Uterus (tissue), 2 donors: Measurements from ENCODE around the gene CDK12.

Source experiments
- POLR2A ChIP-seq, 2 donors: fragments of 450-650 bp; IDR thresholded peaks; one replicate each; pipeline ENCODE4 v1.6.1; 2016; ENCODE audit warnings: antibody characterized with exemption in 2 of 2, mild to moderate bottlenecking in 1 of 2, moderate library complexity in 1 of 2
- TF ChIP-seq, protein P1 (sequence below), 4 experiments: fragments of 200-600 bp in 2 of 4; fragments of 450-650 bp in 2 of 4; sonication (generic) in 2 of 4; IDR thresholded peaks; one replicate each; pipeline ENCODE4 v1.5.1; 2016 to 2019; ENCODE audit warnings: antibody characterized with exemption in 4 of 4, mild to moderate bottlenecking in 2 of 4, moderate library complexity in 1 of 4

DNA sequence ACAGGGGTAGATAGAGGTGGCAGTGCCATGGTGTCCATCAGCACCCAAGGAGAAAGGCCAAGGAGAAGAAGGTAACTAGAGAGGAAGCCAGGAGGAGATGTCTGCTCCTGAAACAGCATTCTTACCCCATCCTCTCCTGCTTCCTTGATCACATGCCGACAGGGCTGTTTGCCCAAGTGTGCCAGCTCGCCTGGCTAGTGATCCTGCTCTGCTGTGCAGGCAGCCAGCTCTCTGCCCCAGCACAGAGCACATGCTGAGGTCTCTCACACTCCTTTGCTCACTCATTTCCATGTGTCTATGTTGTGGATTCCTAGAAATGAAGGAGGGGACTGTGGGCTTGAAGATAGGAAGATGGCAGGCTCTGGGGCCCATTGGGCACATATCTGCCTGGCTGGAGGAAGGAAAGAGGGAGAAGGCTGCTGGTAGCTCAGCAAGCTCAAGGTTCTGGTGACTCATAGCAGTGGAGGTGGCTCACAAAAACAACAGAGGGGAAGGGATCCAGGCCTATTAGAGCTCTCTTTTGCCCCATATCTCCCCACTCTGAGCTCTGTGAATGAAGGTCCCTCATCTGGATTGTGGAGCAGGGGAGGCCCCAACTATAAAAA, 92.2 kb downstream of the CDK12 start:
- TF ChIP-seq POLR2A (IDR thresholded peaks at IDR 0.05): no peak
- TF ChIP-seq, protein P1, sequence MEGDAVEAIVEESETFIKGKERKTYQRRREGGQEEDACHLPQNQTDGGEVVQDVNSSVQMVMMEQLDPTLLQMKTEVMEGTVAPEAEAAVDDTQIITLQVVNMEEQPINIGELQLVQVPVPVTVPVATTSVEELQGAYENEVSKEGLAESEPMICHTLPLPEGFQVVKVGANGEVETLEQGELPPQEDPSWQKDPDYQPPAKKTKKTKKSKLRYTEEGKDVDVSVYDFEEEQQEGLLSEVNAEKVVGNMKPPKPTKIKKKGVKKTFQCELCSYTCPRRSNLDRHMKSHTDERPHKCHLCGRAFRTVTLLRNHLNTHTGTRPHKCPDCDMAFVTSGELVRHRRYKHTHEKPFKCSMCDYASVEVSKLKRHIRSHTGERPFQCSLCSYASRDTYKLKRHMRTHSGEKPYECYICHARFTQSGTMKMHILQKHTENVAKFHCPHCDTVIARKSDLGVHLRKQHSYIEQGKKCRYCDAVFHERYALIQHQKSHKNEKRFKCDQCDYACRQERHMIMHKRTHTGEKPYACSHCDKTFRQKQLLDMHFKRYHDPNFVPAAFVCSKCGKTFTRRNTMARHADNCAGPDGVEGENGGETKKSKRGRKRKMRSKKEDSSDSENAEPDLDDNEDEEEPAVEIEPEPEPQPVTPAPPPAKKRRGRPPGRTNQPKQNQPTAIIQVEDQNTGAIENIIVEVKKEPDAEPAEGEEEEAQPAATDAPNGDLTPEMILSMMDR (IDR thresholded peaks at IDR 0.05): no peak
